Right ventricle myocardium superior (tissue), 1 donor: ENCODE results near the gene PRAMEF14. TPM values are rescaled to one million over a fixed set of nuclear protein-coding genes. Genes with fewer than 3 reads are reported as not detected.
"Not testable (repeated sequence)": the region's sequence is repeated elsewhere in the genome, so short reads cannot be mapped to it uniquely, and the experiment has no call there.

Source experiments
- ATAC-seq: fragments of 200-7000 bp; cut with Tn5 transposase; one replicate; pipeline ENCODE4 v1.9.1; 2020; ENCODE audit warnings: mild to moderate bottlenecking; ENCODE audit not compliant: poor library complexity
- DNase-seq: peaks from one replicate; pipeline ENCODE4 v3.0.0-alpha.2; 2020
- intact Hi-C: fragments of 100-400 bp; cut with DNase I; formaldehyde crosslinking; loops from one replicate; pipeline ENCODE4 v1.11.2; 2022
- long read RNA-seq: library from polyadenylated mRNA; unstranded; transcript quantifications from one replicate; pipeline ENCODE4 v2.0.0, GENCODE V29; 2021
- total RNA-seq: library from RNA; stranded (reverse); fragmentation: NEBNext Ultra II Directional; extraction: Animal tissue kit (Norgen Biotek cat#: 25700); gene quantifications from one replicate; pipeline ENCODE4 v1.2.1, GENCODE V29; 2021
- donor health status: DM: no; HTN: yes; CAD: no; lungs with severe emphysema.

Gene PRAMEF14, protein sequence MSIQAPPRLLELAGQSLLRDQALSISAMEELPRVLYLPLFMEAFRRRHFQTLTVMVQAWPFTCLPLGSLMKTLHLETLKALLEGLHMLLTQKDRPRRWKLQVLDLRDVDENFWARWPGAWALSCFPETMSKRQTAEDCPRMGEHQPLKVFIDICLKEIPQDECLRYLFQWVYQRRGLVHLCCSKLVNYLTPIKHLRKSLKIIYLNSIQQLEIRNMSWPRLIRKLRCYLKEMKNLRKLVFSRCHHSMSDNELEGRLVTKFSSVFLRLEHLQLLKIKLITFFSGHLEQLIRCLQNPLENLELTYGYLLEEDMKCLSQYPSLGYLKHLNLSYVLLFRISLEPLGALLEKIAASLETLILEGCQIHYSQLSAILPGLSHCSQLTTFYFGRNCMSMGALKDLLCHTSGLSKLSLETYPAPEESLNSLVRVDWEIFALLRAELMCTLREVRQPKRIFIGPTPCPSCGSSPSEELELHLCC
- total RNA-seq = not detected
- long read RNA-seq = 0 reads

DNA sequence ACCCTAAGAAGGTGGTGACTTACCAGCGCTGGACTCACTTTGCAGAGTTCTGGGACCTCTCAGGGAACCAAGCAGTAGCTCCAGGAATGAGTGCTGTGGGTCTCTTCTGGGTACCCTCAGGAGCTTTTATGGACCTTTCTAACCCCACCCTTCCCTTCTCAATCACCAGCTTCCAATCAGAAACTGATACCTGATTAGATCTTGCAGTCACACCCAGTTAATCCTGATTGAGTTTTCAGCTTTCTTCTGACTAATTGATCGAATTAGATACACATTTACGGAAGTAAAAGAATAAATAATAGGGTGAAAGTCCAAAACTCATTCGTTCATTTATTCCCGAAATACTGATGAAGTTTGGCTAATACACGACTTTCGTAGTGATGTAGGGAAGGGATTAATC is at the start of gene PRAMEF14:
PRAMEF14 (minus strand) TSS at position 101 of the 400 bp plus-strand sequence. CDS start 1,820 bp downstream, outside the sequence.
- intact Hi-C loops, DNase-seq, ATAC-seq: not testable (repeated sequence)

DNA sequence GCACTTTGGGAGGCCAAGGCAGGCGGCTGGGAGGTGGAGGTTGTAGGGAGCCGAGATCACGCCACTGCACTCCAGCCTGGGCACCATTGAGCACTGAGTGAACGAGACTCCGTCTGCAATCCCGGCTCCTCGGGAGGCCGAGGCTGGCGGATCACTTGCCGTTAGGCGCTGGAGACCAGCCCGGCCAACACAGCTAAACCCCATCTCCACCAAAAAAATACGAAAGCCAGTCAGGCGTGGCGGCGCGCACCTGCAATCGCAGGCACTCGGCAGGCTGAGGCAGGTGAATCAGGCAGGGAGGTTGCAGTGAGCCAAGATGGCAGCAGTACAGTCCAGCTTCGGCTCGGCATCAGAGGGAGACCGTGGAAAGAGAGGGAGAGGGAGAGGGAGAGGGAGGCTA is 48.4 kb upstream of the PRAMEF14 start:
- intact Hi-C loops, DNase-seq, ATAC-seq: not testable (repeated sequence)

DNA sequence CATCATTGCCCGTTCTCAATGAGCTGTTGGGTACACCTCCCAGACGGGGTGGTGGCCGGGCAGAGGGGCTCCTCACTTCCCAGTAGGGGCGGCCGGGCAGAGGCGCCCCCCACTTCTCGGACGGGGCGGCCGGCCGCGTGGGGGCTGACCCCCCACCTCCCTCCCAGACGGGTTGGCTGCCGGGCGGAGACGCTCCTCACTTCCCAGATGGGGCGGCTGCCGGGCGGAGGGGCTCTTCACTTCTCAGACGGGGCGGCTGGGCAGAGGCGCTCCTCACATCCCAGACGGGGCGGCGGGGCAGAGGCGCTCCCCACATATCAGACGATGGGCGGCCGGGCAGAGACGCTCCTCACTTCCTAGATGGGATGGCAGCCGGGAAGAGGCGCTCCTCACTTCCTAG is 47.8 kb upstream of the PRAMEF14 start:
- DNase-seq, intact Hi-C loops, ATAC-seq: not testable (repeated sequence)

DNA sequence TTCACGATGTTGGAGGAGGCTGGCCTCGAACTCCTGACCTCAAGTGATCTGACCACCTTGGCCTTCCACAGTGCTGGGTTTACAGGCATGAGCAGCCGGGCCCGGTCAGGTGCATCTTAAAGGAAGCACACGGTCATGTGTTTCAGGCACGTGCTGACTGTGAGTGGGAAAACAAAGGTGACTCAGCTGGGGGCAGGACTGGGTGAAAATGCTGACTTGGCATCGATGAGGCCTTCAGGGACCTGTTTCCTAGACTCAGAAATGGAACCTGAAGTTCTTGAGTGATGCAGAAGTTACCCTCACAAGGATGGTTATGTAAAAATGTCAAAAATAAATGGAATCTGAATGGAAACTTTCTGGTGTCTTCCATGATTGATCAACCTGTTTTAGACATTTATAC is 46.1 kb upstream of the PRAMEF14 start:
- intact Hi-C loops, DNase-seq, ATAC-seq: not testable (repeated sequence)

DNA sequence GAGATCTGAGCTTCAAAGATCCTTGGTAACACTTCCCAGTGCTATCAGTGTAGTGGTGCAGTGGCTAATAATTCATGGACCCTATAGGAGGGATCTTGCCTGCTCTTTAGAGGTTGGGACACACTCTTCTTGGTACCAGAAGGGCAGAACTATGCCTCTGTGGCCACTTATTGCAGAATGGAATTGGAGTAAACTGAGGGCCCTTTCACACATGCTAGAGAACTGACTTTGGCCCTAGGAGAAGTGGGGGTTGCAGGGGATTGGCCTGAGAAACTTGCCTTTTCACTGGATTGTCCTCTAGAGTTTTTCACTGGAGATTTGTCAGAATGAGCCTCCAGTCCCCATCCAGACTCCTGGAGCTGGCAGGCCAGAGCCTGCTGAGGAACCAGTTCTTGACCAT is 42.4 kb upstream of the PRAMEF14 start, which contains the start of gene PRAMEF17:
PRAMEF17 (plus strand) TSS at position 301 of the 400 bp plus-strand sequence; CDS start at position 327, 26 bp downstream.
- DNase-seq, intact Hi-C loops, ATAC-seq: not testable (repeated sequence)

DNA sequence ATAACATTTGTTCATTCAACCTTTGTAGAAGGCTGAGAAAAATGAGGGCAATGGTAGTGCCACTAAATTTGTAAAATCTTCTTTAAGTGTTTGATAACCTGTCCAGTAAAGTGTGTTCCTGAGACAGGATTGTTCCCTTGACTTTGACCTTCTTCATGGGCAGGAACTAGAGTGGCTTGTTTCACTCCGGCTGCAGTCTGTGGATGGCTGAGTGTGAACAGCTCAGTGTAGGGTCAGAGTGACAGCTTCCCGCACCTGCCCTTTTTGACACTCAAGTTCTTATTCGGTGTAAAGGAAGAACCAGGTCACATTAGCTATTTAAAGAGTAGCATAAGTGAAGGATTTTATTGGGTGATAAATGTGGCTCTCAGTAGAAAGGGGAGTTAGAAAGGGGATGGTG is 33.4 kb upstream of the PRAMEF14 start:
- DNase-seq, ATAC-seq, intact Hi-C loops: not testable (repeated sequence)

DNA sequence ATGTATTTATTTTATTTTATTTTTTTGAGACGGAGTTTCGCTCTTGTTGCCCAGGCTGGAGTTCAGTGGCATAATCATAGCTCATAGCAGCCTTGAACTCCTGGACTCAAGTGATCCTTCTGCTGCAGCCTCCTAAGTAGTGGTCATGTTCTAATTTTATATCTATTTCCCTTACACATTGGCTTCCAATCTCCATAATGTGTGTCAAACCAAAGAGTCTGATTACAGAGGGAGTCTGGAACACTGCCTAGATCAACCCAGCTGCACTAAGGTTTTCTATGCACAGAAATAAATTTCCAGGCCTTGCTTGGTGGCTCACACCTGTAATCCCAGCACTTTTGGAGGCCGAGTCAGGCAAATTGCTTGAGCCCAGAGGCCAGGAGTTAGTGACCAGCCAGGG is 32.0 kb upstream of the PRAMEF14 start:
- ATAC-seq, intact Hi-C loops, DNase-seq: not testable (repeated sequence)

DNA sequence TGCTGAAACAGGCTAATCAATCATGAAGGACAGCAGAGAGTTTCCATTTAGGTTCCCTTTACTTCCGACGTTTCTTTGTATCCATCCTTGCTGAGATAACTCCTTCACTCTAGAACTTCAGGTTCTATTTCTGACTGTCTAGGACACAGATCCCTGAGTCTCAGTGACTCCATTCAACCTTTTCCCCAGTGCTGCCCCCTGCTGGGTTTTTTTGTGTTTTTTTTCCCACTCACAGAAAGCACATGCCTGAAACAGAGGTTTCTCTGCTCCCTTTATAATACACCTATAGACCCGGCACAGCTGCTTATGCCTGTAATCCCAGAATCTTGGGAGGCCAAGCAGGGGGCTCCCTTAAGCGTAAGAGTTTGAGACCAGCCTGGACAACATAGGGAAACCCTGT is 21.6 kb upstream of the PRAMEF14 start:
- intact Hi-C loops, DNase-seq, ATAC-seq: not testable (repeated sequence)

DNA sequence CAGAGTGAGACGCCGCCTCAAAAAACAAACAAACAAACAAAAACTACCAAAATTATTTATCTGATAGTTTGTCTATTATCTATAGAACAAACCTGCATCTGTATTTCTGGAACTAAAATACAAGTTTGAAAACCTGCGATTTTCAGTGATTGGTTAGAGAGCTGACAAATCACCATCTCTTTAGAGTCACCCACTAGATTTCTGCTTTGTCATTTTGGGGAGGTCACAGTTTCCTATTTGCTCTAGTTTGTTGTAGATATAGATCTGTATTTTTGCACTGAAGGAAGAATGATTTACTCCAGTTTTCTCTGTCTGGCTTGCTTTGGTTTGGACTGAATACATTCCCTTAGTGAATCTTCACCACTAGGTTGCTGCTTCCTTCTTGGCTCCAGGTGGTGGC is 19.6 kb upstream of the PRAMEF14 start:
- ATAC-seq, intact Hi-C loops: not testable (repeated sequence)

DNA sequence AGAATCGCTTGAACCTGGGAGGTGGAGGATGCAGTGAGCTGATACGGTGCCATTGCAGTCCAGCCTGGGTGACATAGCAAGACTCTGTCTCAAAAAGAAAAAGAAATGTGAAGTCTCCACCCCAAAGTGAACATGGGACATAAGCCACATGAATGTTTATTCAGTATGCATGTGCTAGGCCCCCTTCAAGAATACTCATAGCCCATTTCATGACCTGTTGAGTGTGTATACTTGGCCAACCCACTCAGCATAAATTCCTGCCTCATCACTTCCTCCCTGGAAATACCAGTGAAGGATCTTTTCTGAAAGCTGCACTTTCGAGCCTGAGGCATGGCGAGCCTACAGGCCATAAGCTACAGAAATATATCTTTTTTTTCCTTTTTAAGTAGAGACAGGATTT is 18.0 kb upstream of the PRAMEF14 start:
- DNase-seq, intact Hi-C loops, ATAC-seq: not testable (repeated sequence)

More for the DNA sequence above, 19.6 kb upstream of the PRAMEF14 start:
- not testable (repeated sequence) for DNase-seq

DNA sequence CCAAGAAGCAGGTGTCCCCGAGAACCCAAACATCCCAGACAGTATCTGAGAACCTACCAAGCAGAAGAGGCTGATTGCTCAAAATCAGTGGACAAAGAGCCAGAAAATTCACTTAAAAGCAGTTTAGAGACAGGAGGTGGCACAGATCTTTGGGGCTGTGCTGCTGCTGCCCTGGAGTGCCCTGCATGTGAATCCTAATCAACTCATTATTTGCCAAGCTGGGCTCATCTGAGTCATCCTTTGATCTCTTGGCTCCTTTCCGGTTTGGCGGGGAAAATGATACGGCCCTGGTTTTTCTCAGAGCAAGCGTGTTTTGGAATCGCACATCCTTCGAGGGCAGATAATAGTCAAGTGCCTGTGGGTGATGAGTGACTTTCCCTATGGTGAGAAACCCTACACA is 15.4 kb upstream of the PRAMEF14 start:
- intact Hi-C loops, DNase-seq, ATAC-seq: not testable (repeated sequence)

DNA sequence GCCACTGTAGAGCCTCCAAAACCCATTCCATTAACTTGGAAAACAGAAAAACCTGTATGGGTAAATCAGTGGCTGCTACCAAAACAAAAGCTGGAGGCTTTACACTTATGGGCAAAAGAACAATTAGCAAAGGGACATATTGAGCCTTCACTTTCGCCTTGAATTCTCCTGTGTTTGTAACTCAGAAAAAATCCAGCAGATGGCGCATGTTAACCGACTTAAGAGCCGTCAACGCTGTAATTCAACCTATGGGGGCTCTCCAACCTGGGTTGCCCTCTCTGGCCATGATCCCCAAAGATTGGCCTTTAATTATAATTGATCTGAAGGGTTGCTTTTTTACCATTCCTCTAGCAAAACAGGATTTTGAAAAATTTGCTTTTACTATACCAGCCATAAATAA is 9.8 kb upstream of the PRAMEF14 start:
- intact Hi-C loops = not testable (repeated sequence)

DNA sequence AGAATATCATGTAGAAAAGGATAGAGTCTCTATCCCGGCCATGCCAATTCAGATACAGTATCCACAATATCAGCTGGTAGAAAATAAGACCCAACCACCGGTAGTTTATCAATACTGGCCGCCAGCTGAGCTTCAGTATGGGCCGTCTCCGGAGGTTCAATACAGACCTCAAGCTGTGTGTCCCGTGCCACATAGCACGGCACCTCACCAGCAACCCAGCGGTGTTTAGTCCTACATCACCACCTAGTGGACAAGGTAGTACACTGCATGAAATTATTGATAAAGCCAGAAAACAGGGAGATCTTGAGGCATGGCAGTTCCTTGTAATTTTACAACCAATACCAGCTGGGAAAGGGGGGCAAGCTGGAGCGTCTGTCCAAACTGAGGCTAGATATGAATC is 7.5 kb upstream of the PRAMEF14 start:
- intact Hi-C loops, ATAC-seq, DNase-seq: not testable (repeated sequence)

More for the DNA sequence above, 9.8 kb upstream of the PRAMEF14 start:
- DNase-seq, ATAC-seq: not testable (repeated sequence)

DNA sequence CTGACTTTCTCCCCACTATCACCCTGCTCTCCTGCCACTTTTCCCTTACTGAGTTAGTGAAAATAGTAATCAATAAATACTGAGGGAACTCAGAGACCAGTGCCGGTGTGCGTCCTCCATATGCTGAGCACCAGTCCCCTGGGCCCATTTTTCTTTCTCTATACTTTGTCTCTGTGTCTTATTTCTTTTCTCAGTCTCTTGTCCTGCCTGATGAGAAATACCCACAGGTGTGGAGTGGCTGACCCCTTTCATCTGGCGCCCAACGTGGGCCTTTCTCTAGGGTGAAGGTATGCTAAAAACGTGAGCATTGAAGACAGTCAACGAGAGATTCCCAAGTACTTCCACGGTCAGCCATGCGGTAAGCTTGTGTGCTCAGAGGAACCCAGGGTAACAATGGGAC is 6.5 kb upstream of the PRAMEF14 start:
- DNase-seq, intact Hi-C loops, ATAC-seq: not testable (repeated sequence)

DNA sequence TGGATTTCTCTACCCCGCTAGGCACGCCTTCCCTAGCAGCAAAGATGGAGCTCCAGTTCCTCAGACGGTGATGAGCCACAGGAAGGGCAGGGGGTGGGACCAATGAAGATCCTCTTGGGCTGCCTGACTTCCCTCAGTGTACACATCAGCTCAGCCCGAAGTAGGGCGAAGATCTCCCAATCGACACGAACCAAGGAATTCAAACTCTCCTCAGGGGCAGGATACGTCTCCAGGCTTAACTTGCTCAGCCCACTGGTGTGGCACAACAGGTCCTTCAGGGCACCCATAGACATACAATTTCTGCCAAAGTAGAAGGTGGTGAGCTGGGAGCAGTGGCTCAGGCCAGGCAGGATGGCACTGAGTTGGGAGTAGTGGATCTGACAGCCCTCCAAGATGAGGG is 4.4 kb downstream of the PRAMEF14 start:
- not testable (repeated sequence) for ATAC-seq

DNA sequence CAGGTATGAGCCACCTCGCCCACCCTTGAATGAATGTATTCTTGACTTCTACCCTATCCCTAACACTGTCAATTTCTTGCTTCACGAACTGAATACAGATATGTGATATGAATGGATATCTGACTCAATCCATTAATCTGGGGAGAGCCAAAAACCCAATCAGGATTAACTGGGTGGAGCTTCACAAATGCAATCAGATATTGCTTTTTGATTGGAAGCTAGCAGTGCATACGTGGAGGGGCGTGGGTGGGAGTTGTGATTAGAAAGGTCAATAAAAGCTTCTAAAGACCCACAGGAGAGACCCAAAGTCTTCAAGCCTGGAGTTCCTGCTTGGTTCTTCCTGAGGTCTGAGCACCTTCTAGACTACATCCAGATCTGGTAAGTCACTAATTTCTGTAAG is 31.7 kb downstream of the PRAMEF14 start, which contains the start of gene PRAMEF15:
PRAMEF15 (plus strand) TSS at position 301 of the 400 bp plus-strand sequence. CDS start 2,827 bp downstream, outside the sequence.
- DNase-seq, ATAC-seq, intact Hi-C loops: not testable (repeated sequence)

More for the DNA sequence above, 4.4 kb downstream of the PRAMEF14 start:
- DNase-seq, intact Hi-C loops: not testable (repeated sequence)

DNA sequence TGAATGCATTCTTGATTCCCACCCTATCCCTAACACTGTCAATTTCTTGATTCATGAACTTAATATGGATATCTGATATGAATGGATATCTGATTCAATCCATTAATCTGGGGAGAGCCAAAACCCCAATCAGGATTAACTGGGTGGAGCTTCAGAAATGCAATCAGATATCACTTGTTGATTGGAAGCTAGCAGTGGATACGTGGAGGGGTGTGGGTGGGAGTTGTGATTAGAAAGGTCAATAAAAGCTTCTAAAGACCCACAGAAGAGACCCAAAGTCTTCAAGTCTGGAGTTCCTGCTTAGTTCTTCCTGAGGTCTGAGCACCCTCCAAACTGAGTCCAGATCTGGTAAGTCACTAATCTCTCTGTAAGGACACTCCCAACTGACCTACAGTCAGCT is 43.7 kb downstream of the PRAMEF14 start, which contains the start of gene PRAMEF33:
PRAMEF33 (plus strand) TSS at position 301 of the 400 bp plus-strand sequence. CDS start 2,416 bp downstream, outside the sequence.
- ATAC-seq, intact Hi-C loops, DNase-seq: not testable (repeated sequence)

DNA sequence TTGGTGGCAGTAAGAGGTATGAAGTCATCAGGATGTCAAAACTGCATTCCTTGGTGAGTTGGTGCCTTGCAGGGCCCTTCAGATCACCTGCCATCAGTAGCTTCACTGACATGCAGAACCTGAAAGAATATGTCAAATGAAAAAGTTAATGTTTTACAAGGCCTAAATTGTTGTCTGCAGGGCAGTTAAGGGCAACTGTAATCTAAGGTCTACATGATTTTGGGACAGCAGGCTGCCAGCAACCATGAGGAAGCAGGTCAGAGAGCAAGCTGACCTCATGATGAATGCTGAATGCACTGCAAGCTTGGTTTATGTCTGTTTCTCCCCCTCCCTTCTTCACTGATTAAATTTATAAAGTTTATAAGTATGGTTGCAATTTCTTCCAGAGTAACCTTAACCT is 44.7 kb downstream of the PRAMEF14 start:
- ATAC-seq, intact Hi-C loops, DNase-seq: not testable (repeated sequence)

DNA sequence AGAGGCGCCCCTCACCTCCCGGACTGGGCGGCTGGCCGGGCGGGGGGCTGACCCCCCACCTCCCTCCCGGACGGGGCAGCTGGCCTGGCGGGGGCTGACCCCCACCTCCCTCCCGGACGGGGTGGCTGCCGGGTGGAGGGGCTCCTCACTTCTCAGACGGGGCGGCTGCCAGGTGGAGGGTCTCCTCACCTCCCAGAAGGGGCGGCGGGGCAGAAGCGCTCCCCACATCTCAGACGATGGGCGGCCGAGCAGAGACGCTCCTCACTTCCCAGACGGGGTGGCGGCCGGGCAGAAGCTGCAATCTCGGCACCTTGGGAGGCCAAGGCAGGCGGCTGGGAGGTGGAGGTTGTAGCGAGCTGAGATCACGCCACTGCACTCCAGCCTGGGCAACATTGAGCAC is 48.2 kb downstream of the PRAMEF14 start:
- intact Hi-C loops, DNase-seq: not testable (repeated sequence)

More for the DNA sequence above, 48.2 kb downstream of the PRAMEF14 start:
- not testable (repeated sequence) for ATAC-seq
